IPS DF 19.7 (cell line): ENCODE data around the gene DSCAM.

ENCODE experiments used
- DNase-seq: peaks from one replicate; pipeline ENCODE4 v3.0.0-alpha.2; 2013; ENCODE audit warnings: low read depth, low spot score

The DSCAM gene

GRCh38 chr21:40662889-40663288, 184.1 kb downstream of the DSCAM start:
- DNase-seq: no peak

GRCh38 chr21:40660461-40660860, 186.5 kb downstream of the DSCAM start:
- no peak for DNase-seq

GRCh38 chr21:40658311-40658710, 188.6 kb downstream of the DSCAM start:
- DNase-seq: no peak

- DNase-seq: no peak
Observed at GRCh38 chr21:40652436-40652835, 194.5 kb downstream of the DSCAM start.

GRCh38 chr21:40647706-40648105, 199.3 kb downstream of the DSCAM start:
- no peak for DNase-seq

- no peak for DNase-seq
Observed at GRCh38 chr21:40646651-40647050, 200.3 kb downstream of the DSCAM start.

- DNase-seq: no peak
Observed at GRCh38 chr21:40641042-40641441, 205.9 kb downstream of the DSCAM start.

- DNase-seq: no peak
Observed at GRCh38 chr21:40640266-40640789, 206.6 kb downstream of the DSCAM start.

- no peak for DNase-seq
Observed at GRCh38 chr21:40639616-40640194, 207.3 kb downstream of the DSCAM start.

- DNase-seq: no peak
Observed at GRCh38 chr21:40638466-40639251, 208.3 kb downstream of the DSCAM start.

GRCh38 chr21:40636026-40636425, 210.9 kb downstream of the DSCAM start:
- no peak for DNase-seq

- no peak for DNase-seq
Observed at GRCh38 chr21:40635391-40635790, 211.6 kb downstream of the DSCAM start.

GRCh38 chr21:40634141-40634540, 212.8 kb downstream of the DSCAM start:
- no peak for DNase-seq

GRCh38 chr21:40633048-40633447, 213.9 kb downstream of the DSCAM start:
- DNase-seq: no peak

- no peak for DNase-seq
Observed at GRCh38 chr21:40631211-40631610, 215.7 kb downstream of the DSCAM start.

GRCh38 chr21:40625991-40626390, 221.0 kb downstream of the DSCAM start:
- no peak for DNase-seq

- DNase-seq: no peak
Observed at GRCh38 chr21:40623528-40623927, 223.4 kb downstream of the DSCAM start.

- no peak for DNase-seq
Observed at GRCh38 chr21:40622531-40622930, 224.4 kb downstream of the DSCAM start.

GRCh38 chr21:40620386-40621145, 226.4 kb downstream of the DSCAM start:
- no peak for DNase-seq

- DNase-seq: no peak
Observed at GRCh38 chr21:40618191-40618973, 228.6 kb downstream of the DSCAM start.

GRCh38 chr21:40616377-40616704, 230.6 kb downstream of the DSCAM start:
- DNase-seq: no peak
